OCI-LY7 (cell line): ENCODE data around the gene PTRHD1. TPM values are rescaled to one million over a fixed set of nuclear protein-coding genes. Genes with fewer than 3 reads are reported as not detected.

Experiments
- BruUV-seq: library from RNA; stranded (reverse); fragments of 400-500 nt; replicated peaks from 2 replicates; lab custom pipeline; 2021; lab: Mats Ljungman, UMichigan
- CTCF ChIA-PET: fragments of 300-600 bp; sonication (Branson Sonifier 250); formaldehyde crosslinking; loops from one replicate; lab custom pipeline; 2022; ENCODE audit warnings: antibody characterized with exemption; ENCODE audit not compliant: unreplicated experiment; lab: Charles Lee
- POLR2A ChIA-PET: fragments of 300-600 bp; sonication (Branson Sonifier 250); formaldehyde crosslinking; loops from one replicate; lab custom pipeline; 2022; ENCODE audit warnings: antibody characterized with exemption; lab: Charles Lee
- DNase-seq: peaks from one replicate; pipeline ENCODE4 v3.0.0-alpha.2; 2015; ENCODE audit warnings: low spot score
- H2AFZ ChIP-seq: fragments of 200-600 bp; sonication (generic), shearing (Covaris generic); 2 replicates; pipeline ENCODE4 v1.6.1; 2014; ENCODE audit warnings: mild to moderate bottlenecking, antibody characterized with exemption, low read length, moderate library complexity
- H3K27ac ChIP-seq: fragments of 200-600 bp; sonication (generic); 2 replicates; pipeline ENCODE4 v1.5.1; 2014; ENCODE audit warnings: mixed run types, low read depth, mild to moderate bottlenecking, moderate library complexity, low read length, inconsistent platforms; ENCODE audit not compliant: poor library complexity, severe bottlenecking
- H3K36me3 ChIP-seq: fragments of 200-600 bp; sonication (generic); 2 replicates; pipeline ENCODE4 v1.6.1; 2014; ENCODE audit warnings: mild to moderate bottlenecking, antibody characterized with exemption, low read length, moderate library complexity, mixed read lengths; ENCODE audit not compliant: insufficient read depth
- H3K4me1 ChIP-seq: fragments of 200-600 bp; sonication (generic); 2 replicates; pipeline ENCODE4 v1.5.1; 2014; ENCODE audit warnings: mild to moderate bottlenecking, low read length; ENCODE audit not compliant: insufficient read depth, poor library complexity, severe bottlenecking
- H3K4me2 ChIP-seq: fragments of 200-600 bp; sonication (generic); 2 replicates; pipeline ENCODE4 v1.6.1; 2014; ENCODE audit warnings: mild to moderate bottlenecking, low read length
- H3K4me3 ChIP-seq: fragments of 200-600 bp; sonication (generic); 2 replicates; pipeline ENCODE4 v1.5.1; 2014; ENCODE audit warnings: mild to moderate bottlenecking, low read depth, low read length; ENCODE audit not compliant: poor library complexity, severe bottlenecking
- H3K79me2 ChIP-seq: fragments of 200-600 bp; sonication (generic); 2 replicates; pipeline ENCODE4 v1.6.1; 2016; ENCODE audit warnings: low read depth, mild to moderate bottlenecking, low read length, moderate library complexity, mixed read lengths; ENCODE audit not compliant: insufficient read depth
- H3K9me2 ChIP-seq: fragments of 200-600 bp; sonication (generic); 2 replicates; pipeline ENCODE4 v1.6.1; 2016; ENCODE audit warnings: mild to moderate bottlenecking, low read length, mixed read lengths; ENCODE audit not compliant: insufficient read depth
- H3K9me3 ChIP-seq: fragments of 200-600 bp; sonication (generic); 2 replicates; pipeline ENCODE4 v1.6.1; 2014; ENCODE audit warnings: mild to moderate bottlenecking, mixed run types, low read length, mixed read lengths
- H4K20me1 ChIP-seq: fragments of 200-600 bp; sonication (generic); 2 replicates; pipeline ENCODE4 v1.6.1; 2014; ENCODE audit warnings: mild to moderate bottlenecking, antibody characterized with exemption, low read length, moderate library complexity, mixed read lengths; ENCODE audit not compliant: insufficient read depth
- EZH2phosphoT487 ChIP-seq: fragments of 200-600 bp; sonication (generic); IDR thresholded peaks from 2 replicates; pipeline ENCODE4 v1.6.1; 2018; ENCODE audit warnings: low read depth, borderline replicate concordance, mild to moderate bottlenecking, mixed run types, antibody characterized with exemption, low read length, moderate library complexity, mixed read lengths
- intact Hi-C: fragments of 100-400 bp; cut with micrococcal nuclease; formaldehyde crosslinking; loops from one replicate; pipeline ENCODE4 v1.10.0; 2022; ENCODE audit not compliant: unreplicated experiment
- total RNA-seq, 2 experiments: library from RNA; depleted of rRNA in 1 of 2; stranded (reverse); fragments of >200 nt in 1 of 2; shearing (Covaris generic) in 1 of 2; gene quantifications; 2 replicates each; pipeline ENCODE4 v1.2.3, GENCODE V29; 2014 to 2022
- TF ChIP-seq, protein P1 (sequence below): fragments of 200-600 bp; sonication (generic); conservative IDR thresholded peaks from 2 replicates; pipeline ENCODE4 v1.5.1; 2014; ENCODE audit warnings: mild to moderate bottlenecking, antibody characterized with exemption, low read length, moderate library complexity, mixed read lengths

Gene PTRHD1
- total RNA-seq, 2 experiments from 2014 or later: 43.9 to 55.0 TPM

- POLR2A ChIA-PET: no interaction called here
- Histone ChIP-seq H3K4me1 (no peaks in the 10 kb centered on the region), H2AFZ (no peak overlapping the region), H3K36me3 (peaks cover 99% of the 10 kb centered on the region), H3K9me2 (no peaks in the 10 kb centered on the region), H3K27ac (no peak overlapping the region), H3K9me3 (0 out of 2 replicates have a peak, but pooled peaks cover 8% of the 10 kb centered on the region), H4K20me1 (peaks cover 5% of the 10 kb centered on the region; the same call in 1 of the 2 replicates), H3K4me2 (no peak overlapping the region), H3K4me3 (no peak overlapping the region), H3K79me2 (peaks cover 30% of the 10 kb centered on the region)
- CTCF ChIA-PET: no interaction called here
- BruUV-seq: no TSS peak
- TF ChIP-seq EZH2phosphoT487: no peak
- TF ChIP-seq, protein P1, sequence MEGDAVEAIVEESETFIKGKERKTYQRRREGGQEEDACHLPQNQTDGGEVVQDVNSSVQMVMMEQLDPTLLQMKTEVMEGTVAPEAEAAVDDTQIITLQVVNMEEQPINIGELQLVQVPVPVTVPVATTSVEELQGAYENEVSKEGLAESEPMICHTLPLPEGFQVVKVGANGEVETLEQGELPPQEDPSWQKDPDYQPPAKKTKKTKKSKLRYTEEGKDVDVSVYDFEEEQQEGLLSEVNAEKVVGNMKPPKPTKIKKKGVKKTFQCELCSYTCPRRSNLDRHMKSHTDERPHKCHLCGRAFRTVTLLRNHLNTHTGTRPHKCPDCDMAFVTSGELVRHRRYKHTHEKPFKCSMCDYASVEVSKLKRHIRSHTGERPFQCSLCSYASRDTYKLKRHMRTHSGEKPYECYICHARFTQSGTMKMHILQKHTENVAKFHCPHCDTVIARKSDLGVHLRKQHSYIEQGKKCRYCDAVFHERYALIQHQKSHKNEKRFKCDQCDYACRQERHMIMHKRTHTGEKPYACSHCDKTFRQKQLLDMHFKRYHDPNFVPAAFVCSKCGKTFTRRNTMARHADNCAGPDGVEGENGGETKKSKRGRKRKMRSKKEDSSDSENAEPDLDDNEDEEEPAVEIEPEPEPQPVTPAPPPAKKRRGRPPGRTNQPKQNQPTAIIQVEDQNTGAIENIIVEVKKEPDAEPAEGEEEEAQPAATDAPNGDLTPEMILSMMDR: no peak
- DNase-seq: no peak
- intact Hi-C loops: no loop called here
Observed at GRCh38 chr2:24816404-24816803, 23.2 kb upstream of the PTRHD1 start.

DNA sequence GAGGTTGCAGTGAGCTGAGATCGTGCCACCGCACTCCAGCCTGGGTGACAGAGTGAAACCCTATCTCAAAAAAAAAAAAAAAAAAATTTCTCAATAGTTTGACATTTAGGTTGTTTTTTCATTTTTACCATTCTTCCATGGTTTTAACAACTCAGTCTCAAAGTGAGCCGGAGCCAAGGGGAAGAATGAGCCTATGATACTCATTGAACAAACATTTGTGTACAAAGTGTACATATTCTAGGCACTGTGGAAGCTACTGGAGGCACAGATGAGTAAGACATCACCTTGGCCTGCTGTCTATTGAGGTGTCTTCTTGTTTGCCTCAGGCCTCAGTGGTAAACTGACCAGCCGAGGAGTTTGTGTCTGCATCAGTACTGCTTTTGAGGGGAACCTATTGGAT, 22.0 kb upstream of the PTRHD1 start:
- intact Hi-C loops: no loop called here
- POLR2A ChIA-PET: interaction anchor here (0.9 kb wide), 1 partner anchor 456 kb away, joined by 6 read pairs; no protein-coding TSS in a partner anchor
- CTCF ChIA-PET: no interaction called here

GRCh38 chr2:24814516-24814915, 21.3 kb upstream of the PTRHD1 start:
- intact Hi-C loops: no loop called here
- H4K20me1 ChIP-seq: peaks cover 5% of the 10 kb centered on the region; the same call in 1 of the 2 replicates
- CTCF ChIA-PET: no interaction called here
- no peak overlapping the region for H2AFZ ChIP-seq
- TF ChIP-seq, protein P1: no peak
- TF ChIP-seq EZH2phosphoT487: no peak
- H3K4me3 ChIP-seq: no peak overlapping the region
- no peak overlapping the region for H3K4me2 ChIP-seq
- H3K27ac ChIP-seq: no peak overlapping the region
- DNase-seq: no peak
- H3K79me2 ChIP-seq: peaks cover 46% of the 10 kb centered on the region
- H3K4me1 ChIP-seq: no peaks in the 10 kb centered on the region
- 0 out of 2 replicates have a peak, but pooled peaks cover 8% of the 10 kb centered on the region for H3K9me3 ChIP-seq
- BruUV-seq: no TSS peak
- H3K36me3 ChIP-seq: peaks cover 96% of the 10 kb centered on the region
- no peaks in the 10 kb centered on the region for H3K9me2 ChIP-seq
- POLR2A ChIA-PET: interaction anchor here (0.5 to 0.9 kb wide), 2 partner anchors 456 to 924 kb away, joined by 6 to 8 read pairs; no protein-coding TSS in a partner anchor

More for the DNA sequence above, 22.0 kb upstream of the PTRHD1 start:
- H3K36me3 ChIP-seq: peaks cover 96% of the 10 kb centered on the region
- peaks cover 39% of the 10 kb centered on the region for H3K79me2 ChIP-seq
- H3K4me2 ChIP-seq: no peak overlapping the region
- H3K27ac ChIP-seq: no peak overlapping the region
- no peak overlapping the region for H3K4me3 ChIP-seq
- no peaks in the 10 kb centered on the region for H3K4me1 ChIP-seq
- no peaks in the 10 kb centered on the region for H3K9me2 ChIP-seq
- TF ChIP-seq, protein P1: no peak
- TF ChIP-seq EZH2phosphoT487: no peak
- DNase-seq: no peak
- no peak overlapping the region for H2AFZ ChIP-seq
- peaks cover 5% of the 10 kb centered on the region; the same call in 1 of the 2 replicates for H4K20me1 ChIP-seq
- 0 out of 2 replicates have a peak, but pooled peaks cover 8% of the 10 kb centered on the region for H3K9me3 ChIP-seq
- no TSS peak for BruUV-seq
